ENCODE measurements around the gene DGCR8. TPM values are rescaled to one million over a fixed set of nuclear protein-coding genes. Genes with fewer than 3 reads are reported as not detected.

DGCR8 gene
- total RNA-seq, 1 donor from 2014 or later, result 15.4 TPM

GRCh38 chr22:20102203-20102780 is 22.3 kb downstream of the DGCR8 start:
- DNase-seq (peak; percentile 6), ATAC-seq (ENCODE audit: poor library complexity) (no peak)
- intact Hi-C loops (cut with DNase I), result no loop called here

- intact Hi-C loops (cut with DNase I), result no loop called here
- no peak for ATAC-seq (ENCODE audit: poor library complexity)
Observed at GRCh38 chr22:20105456-20106204, 25.6 kb downstream of the DGCR8 start.

GRCh38 chr22:20106205-20106848 is 26.3 kb downstream of the DGCR8 start:
- intact Hi-C loops (cut with DNase I), result no loop called here
- DNase-seq (no peak), ATAC-seq (ENCODE audit: poor library complexity) (no peak)

More at GRCh38 chr22:20105456-20106204, 25.6 kb downstream of the DGCR8 start:
- no peak for DNase-seq

GRCh38 chr22:20106849-20107237 is 26.8 kb downstream of the DGCR8 start:
- DNase-seq (no peak), ATAC-seq (ENCODE audit: poor library complexity) (no peak)
- intact Hi-C loops (cut with DNase I), result no loop called here

- DNase-seq (peak; percentile 14), ATAC-seq (ENCODE audit: poor library complexity) (no peak)
- intact Hi-C loops (cut with DNase I), result no loop called here
Observed at GRCh38 chr22:20107471-20107901, 27.4 kb downstream of the DGCR8 start.

- DNase-seq (peak; percentile 32), ATAC-seq (ENCODE audit: poor library complexity) (no peak)
- intact Hi-C loops (cut with DNase I), result no loop called here
Observed at GRCh38 chr22:20107951-20108756, 28.1 kb downstream of the DGCR8 start.

GRCh38 chr22:20108757-20109230 is 28.8 kb downstream of the DGCR8 start:
- ATAC-seq (ENCODE audit: poor library complexity) (no peak), DNase-seq (peak; percentile 31)
- intact Hi-C loops (cut with DNase I), result no loop called here

- intact Hi-C loops (cut with DNase I), result loop anchor here (10.0 kb wide), 1 partner anchor 135 kb away; no protein-coding TSS in a partner anchor
- DNase-seq (peak; percentile 30), ATAC-seq (ENCODE audit: poor library complexity) (peak; percentile 5)
Observed at GRCh38 chr22:20109411-20110358, 29.6 kb downstream of the DGCR8 start.

- DNase-seq (no peak), ATAC-seq (ENCODE audit: poor library complexity) (no peak)
- intact Hi-C loops (cut with DNase I), result loop anchor here (10.0 kb wide), 1 partner anchor 136 kb away; no protein-coding TSS in a partner anchor
Observed at GRCh38 chr22:20110359-20110985, 30.4 kb downstream of the DGCR8 start.

- ATAC-seq (ENCODE audit: poor library complexity), result no peak
- intact Hi-C loops (cut with DNase I), result loop anchor here (10.0 kb wide), 1 partner anchor 136 kb away; no protein-coding TSS in a partner anchor
Observed at GRCh38 chr22:20111045-20111688, 31.1 kb downstream of the DGCR8 start.

GRCh38 chr22:20111689-20112622 is 31.9 kb downstream of the DGCR8 start:
- DNase-seq (no peak), ATAC-seq (ENCODE audit: poor library complexity) (no peak)
- intact Hi-C loops (cut with DNase I), result loop anchor here (10.0 kb wide), 1 partner anchor 137 kb away; no protein-coding TSS in a partner anchor

More at GRCh38 chr22:20111045-20111688, 31.1 kb downstream of the DGCR8 start:
- peak; percentile 29 for DNase-seq

- DNase-seq (no peak), ATAC-seq (ENCODE audit: poor library complexity) (no peak)
- intact Hi-C loops (cut with DNase I), result loop anchor here (10.0 kb wide), 1 partner anchor 138 kb away; no protein-coding TSS in a partner anchor
Observed at GRCh38 chr22:20112623-20113511, 32.8 kb downstream of the DGCR8 start.

- ATAC-seq (ENCODE audit: poor library complexity), result no peak
- peak; percentile 36 for DNase-seq
- intact Hi-C loops (cut with DNase I), result loop anchor here (10.0 kb wide), 1 partner anchor 139 kb away; no protein-coding TSS in a partner anchor
Observed at GRCh38 chr22:20113551-20114310, 33.7 kb downstream of the DGCR8 start.

All from Right ventricle myocardium superior (tissue), 1 donor.